T-helper 2 cell treated with Interferon-gamma antibody and Interleukin-4, amounts not matched to agents 5 μg/mL and 100 μg/mL, for 36 hours (primary cell): ENCODE measurements around the gene MOGAT2.
"Not testable (repeated sequence)": the region's sequence is repeated elsewhere in the genome, so short reads cannot be mapped to it uniquely, and the experiment has no call there.

Source experiments
- DNase-seq: peaks from one replicate; pipeline ENCODE4 v3.0.0; 2021; ENCODE audit warnings: low spot score
- H3K27ac Mint-ChIP-seq: one replicate; pipeline ENCODE4 v1.8.0; 2021; ENCODE audit warnings: mild to moderate bottlenecking, mixed read lengths
- H3K27me3 Mint-ChIP-seq: one replicate; pipeline ENCODE4 v1.8.0; 2021; ENCODE audit warnings: low read depth, mixed read lengths
- H3K36me3 Mint-ChIP-seq: one replicate; pipeline ENCODE4 v1.8.0; 2021; ENCODE audit warnings: low read depth, mixed read lengths
- H3K4me1 Mint-ChIP-seq: one replicate; pipeline ENCODE4 v1.8.0; 2021; ENCODE audit warnings: low read depth, mixed read lengths
- H3K4me3 Mint-ChIP-seq: one replicate; pipeline ENCODE4 v1.8.0; 2022; ENCODE audit warnings: mild to moderate bottlenecking, moderate library complexity, mixed read lengths
- H3K9me3 Mint-ChIP-seq: one replicate; pipeline ENCODE4 v1.8.0; 2021; ENCODE audit warnings: mixed read lengths

Gene MOGAT2

DNA sequence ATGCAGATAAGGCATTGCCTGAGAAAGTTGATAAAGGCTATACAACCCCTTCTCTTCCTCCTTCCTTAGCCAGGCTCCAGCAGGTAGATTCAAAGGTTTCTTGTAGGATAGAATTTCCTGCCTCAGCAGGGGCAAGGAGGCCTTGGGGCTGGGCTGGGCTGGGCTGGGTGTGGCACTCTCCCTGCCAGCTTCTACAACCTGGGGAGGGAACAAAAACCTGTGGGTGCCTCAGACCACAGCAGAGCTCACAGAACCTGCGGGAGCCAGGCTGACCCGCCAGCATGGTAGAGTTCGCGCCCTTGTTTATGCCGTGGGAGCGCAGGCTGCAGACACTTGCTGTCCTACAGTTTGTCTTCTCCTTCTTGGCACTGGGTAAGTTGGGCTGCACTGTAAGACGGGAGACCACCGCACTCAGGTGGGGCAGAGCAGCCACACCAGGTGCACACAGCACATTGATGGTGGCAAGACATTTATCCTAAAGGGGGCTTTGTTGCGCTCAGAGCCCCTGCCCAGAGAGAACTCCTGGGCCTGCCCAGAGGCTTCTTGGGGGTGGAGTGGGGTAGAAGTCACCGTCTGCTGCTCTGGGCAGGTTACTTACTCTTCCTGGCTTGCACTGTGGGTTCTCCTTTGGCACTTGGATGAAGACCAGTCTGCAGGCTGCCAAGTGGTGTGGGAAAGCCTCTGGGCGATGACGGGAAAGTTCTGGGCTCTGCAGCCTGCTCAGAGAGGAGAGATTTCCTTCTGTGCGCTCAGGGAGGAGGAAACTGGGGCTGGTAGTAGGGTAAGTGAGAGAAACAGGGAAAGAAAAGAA, at the start of gene MOGAT2:
Gene MOGAT2 (plus strand): TSS at position 231 of the 811 bp plus-strand sequence. CDS start 51 bp downstream, at position 282.
- no peak within 1 kb of the TSS for H3K27ac Mint-ChIP-seq
- peaks cover 18% of the 10 kb centered on the region for H3K27me3 Mint-ChIP-seq
- H3K4me1 Mint-ChIP-seq = no peaks in the 10 kb centered on the region
- H3K9me3 Mint-ChIP-seq = no peaks in the 10 kb centered on the region
- DNase-seq = no peak
- no peak within 1 kb of the TSS for H3K4me3 Mint-ChIP-seq
- H3K36me3 Mint-ChIP-seq = no peaks in the 10 kb centered on the region

DNA sequence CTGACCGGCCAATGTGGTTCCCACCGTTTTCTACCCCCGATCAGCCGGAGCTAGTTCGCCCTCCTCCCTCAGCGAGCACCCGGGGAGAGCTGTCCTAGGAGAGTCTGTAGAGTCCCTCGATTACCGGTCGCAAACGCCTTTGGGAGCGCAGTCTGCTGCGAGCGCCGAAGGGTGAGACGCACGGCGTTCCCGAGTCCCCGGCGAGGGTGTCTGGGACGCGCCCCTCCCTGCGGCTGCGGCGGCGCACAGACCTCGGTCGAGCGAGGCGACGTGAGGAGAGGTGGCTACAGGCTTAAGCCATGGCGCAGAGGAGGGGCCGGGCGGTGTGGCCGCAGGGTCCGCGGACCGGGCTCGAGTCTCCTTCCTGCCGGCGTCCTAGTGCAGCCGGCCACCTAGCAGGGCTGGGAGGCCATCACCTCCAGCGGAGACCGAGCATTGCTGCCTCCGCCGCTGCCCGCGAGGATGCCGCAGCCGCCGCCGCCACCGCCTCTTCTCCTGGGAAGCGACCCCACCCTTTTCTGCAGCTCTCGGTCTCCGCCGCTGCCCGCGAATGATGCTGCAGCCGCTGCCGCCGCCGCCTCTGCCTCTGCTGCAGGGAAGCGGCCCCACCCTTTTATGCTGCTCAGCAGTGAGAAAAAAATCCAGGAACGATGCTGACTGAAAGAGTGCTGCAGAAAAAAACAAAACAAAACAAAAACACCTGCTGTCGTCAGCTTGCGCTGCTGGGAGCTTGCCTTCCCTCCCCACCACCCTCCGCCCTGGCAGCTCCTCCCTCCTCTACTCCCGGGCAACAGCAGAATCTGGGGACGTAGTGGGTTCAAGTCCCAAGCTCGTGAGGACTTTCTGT, 49.0 kb upstream of the MOGAT2 start, which contains the start of gene MAP6:
Gene MAP6 (minus strand): TSS at position 588 of the 847 bp plus-strand sequence. CDS start 669 bp downstream, outside the sequence.
- DNase-seq = peak; percentile 16
- H3K27ac Mint-ChIP-seq = no peak within 1 kb of the TSS
- peaks cover 74% of the 10 kb centered on the region for H3K27me3 Mint-ChIP-seq
- peak within 1 kb of the TSS; percentile 87 for H3K4me3 Mint-ChIP-seq
- H3K4me1 Mint-ChIP-seq = peaks cover 12% of the 10 kb centered on the region
- no peaks in the 10 kb centered on the region for H3K9me3 Mint-ChIP-seq
- no peaks in the 10 kb centered on the region for H3K36me3 Mint-ChIP-seq

DNA sequence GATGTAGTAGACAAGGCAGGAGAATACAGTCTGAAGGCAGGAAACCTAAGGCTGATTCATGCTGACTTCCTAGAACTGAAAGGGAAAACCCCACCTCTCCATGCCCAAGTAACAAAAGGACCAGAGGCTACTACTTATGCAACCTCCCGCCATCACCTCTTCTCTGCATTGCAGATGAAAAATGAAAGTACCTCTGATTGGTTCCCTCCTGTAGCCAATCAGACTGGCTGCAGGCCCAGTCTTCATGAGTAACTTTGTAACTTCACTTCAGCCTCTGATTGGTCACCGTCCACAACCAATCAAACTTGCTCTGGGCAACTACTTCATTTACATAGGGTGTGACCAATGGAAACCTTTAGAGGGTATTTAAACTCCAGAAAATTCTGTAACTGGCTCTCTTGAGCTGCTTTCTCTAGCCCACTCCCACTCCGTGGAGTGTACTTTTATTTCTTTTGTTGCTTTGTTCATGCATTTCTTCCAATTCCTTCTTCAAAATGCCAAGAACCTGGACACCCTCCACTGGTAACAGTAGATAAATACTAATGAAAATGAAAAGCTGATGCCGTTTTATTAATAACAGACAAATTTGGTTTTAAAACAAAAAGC, 43.6 kb upstream of the MOGAT2 start:
- peaks cover 52% of the 10 kb centered on the region for H3K27me3 Mint-ChIP-seq
- H3K27ac Mint-ChIP-seq = no peak overlapping the region
- no peaks in the 10 kb centered on the region for H3K36me3 Mint-ChIP-seq
- peak; percentile 53 for DNase-seq
- H3K4me3 Mint-ChIP-seq = no peak overlapping the region
- H3K9me3 Mint-ChIP-seq = no peaks in the 10 kb centered on the region
- H3K4me1 Mint-ChIP-seq = peaks cover 17% of the 10 kb centered on the region

DNA sequence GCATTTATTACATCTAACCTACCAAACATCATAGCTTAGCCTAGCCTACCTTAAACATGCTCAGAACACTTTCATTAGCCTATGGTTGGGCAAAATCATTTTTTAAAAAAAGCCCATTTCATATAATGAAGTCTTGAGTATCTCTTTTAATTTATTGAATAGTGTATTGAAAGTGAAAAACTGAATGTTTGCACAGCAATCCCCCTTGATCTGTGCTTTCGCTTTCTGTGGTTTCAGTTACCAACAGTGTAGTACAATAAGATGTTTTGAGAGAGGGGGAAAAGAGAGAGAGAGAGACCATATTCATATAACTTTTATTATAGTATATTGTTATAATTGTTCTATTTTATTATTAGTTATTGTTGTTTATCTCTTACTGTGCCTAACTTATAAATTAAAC, 40.4 kb upstream of the MOGAT2 start:
- no peak overlapping the region for H3K4me3 Mint-ChIP-seq
- no peak for DNase-seq
- no peaks in the 10 kb centered on the region for H3K36me3 Mint-ChIP-seq
- peaks cover 16% of the 10 kb centered on the region for H3K4me1 Mint-ChIP-seq
- no peak overlapping the region for H3K27ac Mint-ChIP-seq
- peaks cover 24% of the 10 kb centered on the region for H3K27me3 Mint-ChIP-seq
- H3K9me3 Mint-ChIP-seq = no peaks in the 10 kb centered on the region

DNA sequence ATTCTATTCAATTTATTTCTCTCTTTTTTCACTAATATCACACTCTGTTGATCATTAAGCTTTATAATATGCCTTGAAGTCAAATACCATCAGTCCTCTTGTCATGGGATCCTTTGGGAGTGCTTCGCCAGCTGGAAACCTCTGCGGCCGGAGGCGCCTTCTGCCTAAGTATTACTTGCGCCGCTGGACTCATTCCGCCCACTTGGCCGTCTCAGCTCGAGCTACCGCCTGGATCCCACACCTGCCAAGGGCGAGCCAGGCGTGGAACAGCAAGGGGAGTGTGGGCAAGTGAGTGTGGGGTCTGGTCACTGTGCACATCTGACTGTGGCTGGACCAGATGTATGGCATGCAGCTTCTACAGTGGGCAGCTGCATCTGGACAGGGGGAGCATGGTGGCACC, 39.7 kb upstream of the MOGAT2 start:
- H3K4me1 Mint-ChIP-seq = peaks cover 16% of the 10 kb centered on the region
- peaks cover 25% of the 10 kb centered on the region for H3K27me3 Mint-ChIP-seq
- DNase-seq = no peak
- H3K27ac Mint-ChIP-seq = no peak overlapping the region
- H3K36me3 Mint-ChIP-seq = no peaks in the 10 kb centered on the region
- peaks cover 3% of the 10 kb centered on the region for H3K9me3 Mint-ChIP-seq
- no peak overlapping the region for H3K4me3 Mint-ChIP-seq

DNA sequence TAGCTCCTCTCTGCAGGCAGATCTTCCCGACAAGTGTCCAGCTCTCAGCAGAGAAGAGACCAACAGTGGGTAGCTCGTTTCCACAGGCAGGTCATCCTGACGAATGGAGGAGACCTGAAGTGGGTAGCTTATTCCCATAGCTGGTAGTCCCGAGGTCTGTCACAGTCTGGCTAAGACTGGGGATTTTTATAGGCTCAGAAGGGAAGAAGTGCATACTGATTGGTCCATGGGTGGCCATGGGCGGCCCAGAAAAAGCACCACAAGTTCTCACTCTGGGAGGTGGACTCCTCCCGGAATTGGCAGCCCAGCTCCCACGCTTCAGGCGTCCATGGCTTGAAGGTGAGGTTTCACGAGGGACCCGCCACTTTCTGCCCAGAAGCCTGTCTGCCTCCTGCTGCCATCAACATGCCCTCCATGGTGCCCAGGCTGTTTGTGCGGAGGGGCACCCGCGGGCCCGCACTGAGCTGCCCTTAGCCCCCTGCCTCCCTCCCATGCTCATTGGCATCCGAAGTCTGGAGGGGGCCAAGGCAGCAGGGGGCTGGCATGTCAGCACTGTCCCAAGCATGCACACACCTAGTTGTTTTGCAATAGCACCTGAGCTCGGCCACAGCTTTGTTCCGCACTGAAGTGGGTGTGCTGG, 38.9 kb upstream of the MOGAT2 start:
- H3K36me3 Mint-ChIP-seq = no peaks in the 10 kb centered on the region
- no peak overlapping the region for H3K4me3 Mint-ChIP-seq
- no peak overlapping the region for H3K27ac Mint-ChIP-seq
- peaks cover 10% of the 10 kb centered on the region for H3K9me3 Mint-ChIP-seq
- no peak for DNase-seq
- peaks cover 33% of the 10 kb centered on the region for H3K27me3 Mint-ChIP-seq
- peaks cover 14% of the 10 kb centered on the region for H3K4me1 Mint-ChIP-seq

DNA sequence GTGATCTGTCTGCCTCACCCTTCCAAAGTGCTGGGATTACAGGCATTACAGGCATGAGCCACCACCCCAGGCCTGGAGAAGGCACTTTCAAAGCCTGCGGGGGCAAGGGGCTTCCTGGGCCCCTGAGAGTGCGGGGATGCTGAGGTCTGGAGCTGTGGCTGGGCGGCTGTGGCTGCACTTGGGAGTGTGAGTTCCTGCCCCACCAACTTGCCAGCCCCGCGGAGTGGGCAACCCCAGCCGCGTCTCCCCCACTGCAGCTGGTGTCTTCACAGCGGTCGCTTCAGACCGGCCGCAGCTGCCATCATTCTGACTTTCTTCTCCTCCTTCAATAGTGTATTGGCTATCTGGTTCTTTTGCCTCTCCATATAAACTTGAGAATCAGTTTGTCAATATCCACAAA, 38.1 kb upstream of the MOGAT2 start:
- H3K27me3 Mint-ChIP-seq = peaks cover 36% of the 10 kb centered on the region
- H3K36me3 Mint-ChIP-seq = no peaks in the 10 kb centered on the region
- peaks cover 12% of the 10 kb centered on the region for H3K9me3 Mint-ChIP-seq
- H3K27ac Mint-ChIP-seq = no peak overlapping the region
- H3K4me3 Mint-ChIP-seq = no peak overlapping the region
- no peak for DNase-seq
- H3K4me1 Mint-ChIP-seq = peaks cover 11% of the 10 kb centered on the region

DNA sequence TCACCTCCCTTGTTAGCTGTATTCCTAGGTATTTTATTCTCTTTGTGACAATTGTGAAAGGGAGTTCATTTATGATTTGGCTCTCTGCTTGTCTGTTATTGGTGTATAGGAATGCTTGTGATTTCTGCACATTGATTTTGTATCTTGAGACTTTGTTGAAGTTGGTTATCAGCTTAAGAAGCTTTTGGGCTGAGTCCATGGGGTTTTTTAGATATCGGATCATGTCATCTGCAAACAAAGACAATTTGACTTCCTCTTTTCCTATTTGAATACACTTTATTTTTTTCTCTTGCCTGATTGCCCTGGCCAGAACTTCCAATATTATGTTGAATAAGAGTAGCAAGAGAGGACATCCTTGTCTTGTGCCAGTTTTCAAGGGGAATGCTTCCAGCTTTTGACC, 33.8 kb upstream of the MOGAT2 start:
- H3K36me3 Mint-ChIP-seq, H3K4me1 Mint-ChIP-seq, H3K4me3 Mint-ChIP-seq, H3K27ac Mint-ChIP-seq, DNase-seq: not testable (repeated sequence)
- Mint-ChIP-seq H3K27me3 (peaks cover 41% of the 10 kb centered on the region), H3K9me3 (peaks cover 34% of the 10 kb centered on the region)

DNA sequence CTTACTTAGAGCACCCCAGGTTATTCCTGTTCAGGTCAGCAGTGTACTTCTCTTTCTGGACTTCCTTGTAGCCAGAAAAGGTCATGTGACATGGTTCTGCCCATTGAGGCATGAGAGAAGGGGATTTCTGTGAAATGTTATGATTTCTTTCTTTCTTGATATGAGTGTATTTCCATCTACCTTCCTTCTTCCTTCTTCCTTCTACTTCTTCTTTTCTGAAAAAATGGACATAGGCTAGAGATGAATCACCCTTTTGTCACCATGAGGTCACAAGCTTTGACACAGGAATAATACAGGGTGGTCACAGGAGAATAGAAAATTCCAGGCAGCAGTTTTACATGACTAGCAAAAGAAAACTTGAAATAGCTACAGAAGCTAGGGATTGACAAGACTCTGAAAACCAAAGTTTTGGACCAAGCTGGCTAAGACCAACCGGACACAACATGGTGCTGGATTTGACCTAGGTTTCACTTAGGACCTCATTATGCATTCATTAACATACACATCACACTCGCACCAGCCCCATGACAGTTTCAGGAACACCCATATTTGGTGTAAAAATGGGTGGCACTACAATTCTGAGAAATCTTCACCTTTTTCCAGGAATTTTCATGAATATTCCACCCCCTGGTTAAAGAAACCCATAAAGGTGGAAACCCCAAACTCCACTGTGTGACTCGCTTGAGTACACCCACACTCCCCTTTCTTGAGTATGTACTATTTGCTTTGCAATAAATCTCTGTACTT, 27.6 kb upstream of the MOGAT2 start:
- no peak for DNase-seq
- H3K27me3 Mint-ChIP-seq = peaks cover 41% of the 10 kb centered on the region
- no peaks in the 10 kb centered on the region for H3K36me3 Mint-ChIP-seq
- no peak overlapping the region for H3K4me3 Mint-ChIP-seq
- peaks cover 6% of the 10 kb centered on the region for H3K4me1 Mint-ChIP-seq
- peaks cover 18% of the 10 kb centered on the region for H3K9me3 Mint-ChIP-seq
- no peak overlapping the region for H3K27ac Mint-ChIP-seq

DNA sequence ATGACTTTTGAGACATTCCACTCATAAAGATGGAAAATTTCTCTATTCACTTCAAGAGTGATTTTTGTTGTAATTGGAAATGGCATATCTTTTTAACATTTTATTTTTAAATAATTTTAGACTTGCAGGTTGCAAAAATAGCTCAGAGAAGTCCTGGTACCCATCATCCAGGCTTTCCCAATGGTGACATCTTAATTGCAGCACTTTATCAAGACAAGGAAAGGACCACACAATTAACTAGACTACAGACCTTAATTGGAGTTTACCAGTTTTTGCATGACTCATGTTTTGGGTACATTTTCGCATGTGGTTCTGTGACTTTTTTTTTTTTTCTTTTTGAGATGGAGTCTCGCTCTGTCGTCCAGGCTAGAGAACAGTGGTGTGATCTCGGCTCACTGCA, 25.8 kb upstream of the MOGAT2 start:
- Mint-ChIP-seq H3K4me1 (peaks cover 6% of the 10 kb centered on the region), H3K4me3 (no peak overlapping the region), H3K27ac (no peak overlapping the region), H3K36me3 (no peaks in the 10 kb centered on the region), H3K9me3 (peaks cover 1% of the 10 kb centered on the region), H3K27me3 (peaks cover 39% of the 10 kb centered on the region)
- DNase-seq = no peak

DNA sequence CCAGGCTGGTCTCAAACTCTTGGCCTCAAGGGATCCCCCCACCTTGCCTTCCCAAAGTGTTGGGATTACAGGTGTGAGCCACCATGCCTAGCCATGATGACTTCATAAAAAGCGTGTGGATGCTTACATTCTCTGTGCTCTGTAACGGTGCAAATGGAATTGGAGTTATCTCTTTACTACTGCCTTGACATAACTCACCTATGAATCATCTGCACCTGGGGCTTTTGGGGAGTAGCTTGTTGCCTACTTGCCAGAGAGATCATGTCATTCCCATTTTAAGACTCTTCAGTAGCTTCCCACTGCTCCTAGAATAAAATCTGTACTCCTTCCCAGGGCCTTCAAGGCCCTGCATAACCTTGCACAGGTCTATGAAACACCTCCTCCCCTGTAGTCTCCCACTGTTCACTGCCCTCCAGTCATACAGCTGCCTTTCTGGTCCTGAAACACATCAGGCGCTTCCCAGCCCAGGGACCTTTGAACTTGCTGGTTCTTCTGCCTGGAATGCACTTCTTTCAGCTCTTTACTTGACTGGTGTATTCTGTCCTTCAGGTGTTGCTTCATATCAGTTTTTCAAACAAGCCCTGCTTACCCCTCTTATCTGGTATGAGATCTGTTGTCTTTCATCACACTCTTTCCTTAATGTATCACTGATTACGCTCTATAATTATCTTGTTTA, 19.6 kb upstream of the MOGAT2 start:
- no peak for DNase-seq
- Mint-ChIP-seq H3K4me1 (no peaks in the 10 kb centered on the region), H3K36me3 (no peaks in the 10 kb centered on the region), H3K4me3 (no peak overlapping the region), H3K27me3 (peaks cover 43% of the 10 kb centered on the region), H3K27ac (no peak overlapping the region), H3K9me3 (no peaks in the 10 kb centered on the region)

DNA sequence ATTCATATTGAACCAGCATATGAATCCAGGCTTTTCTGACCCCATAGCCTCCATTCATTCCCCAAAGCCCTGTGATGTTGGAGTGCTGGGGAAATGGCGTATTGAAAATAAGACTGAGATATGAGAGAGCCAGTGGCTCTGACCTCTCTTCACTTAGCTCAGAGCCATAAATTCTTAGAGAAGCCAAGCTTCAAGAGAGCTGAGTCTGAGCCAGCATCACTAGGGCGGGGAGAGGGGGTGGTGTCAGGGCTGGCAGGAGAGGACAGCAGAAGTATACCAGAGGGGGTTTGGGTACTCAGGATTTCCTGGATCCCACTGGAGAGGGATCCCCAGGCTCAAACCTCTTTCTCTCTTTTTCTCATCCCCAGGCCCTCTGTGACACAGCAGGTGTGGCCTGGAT, 16.7 kb upstream of the MOGAT2 start:
- Mint-ChIP-seq H3K9me3 (no peaks in the 10 kb centered on the region), H3K27ac (no peak overlapping the region), H3K27me3 (peaks cover 23% of the 10 kb centered on the region), H3K36me3 (no peaks in the 10 kb centered on the region), H3K4me3 (no peak overlapping the region), H3K4me1 (peaks cover 5% of the 10 kb centered on the region)
- no peak for DNase-seq
